Panc1 (cell line): ENCODE results near the gene CYP21A2. TPM values are rescaled to one million over a fixed set of nuclear protein-coding genes. Genes with fewer than 3 reads are reported as not detected.

ENCODE experiments used
- ATAC-seq: fragments of 200-7000 bp; cut with Tn5 transposase; 2 replicates; pipeline ENCODE4 v1.9.1; 2020; ENCODE audit warnings: mild to moderate bottlenecking, moderate library complexity
- BruUV-seq: library from RNA; stranded (reverse); fragments of 400-500 nt; replicated peaks from 2 replicates; lab custom pipeline; 2021; lab: Mats Ljungman, UMichigan
- CTCF ChIA-PET: fragments of 300-600 bp; sonication (Branson Sonifier 250); formaldehyde crosslinking; loops from one replicate; lab custom pipeline; 2022; ENCODE audit warnings: antibody characterized with exemption; lab: Charles Lee
- POLR2A ChIA-PET: fragments of 300-600 bp; sonication (Branson Sonifier 250); formaldehyde crosslinking; loops from one replicate; lab custom pipeline; 2022; ENCODE audit warnings: antibody characterized with exemption; lab: Charles Lee
- DNase-seq: peaks from one replicate; pipeline ENCODE4 v3.0.0-alpha.2; 2010; ENCODE audit warnings: low read depth, low spot score
- H3K27ac ChIP-seq: 2 replicates; pipeline ENCODE4 v1.5.1; 2011; ENCODE audit warnings: mild to moderate bottlenecking, low read length, inconsistent platforms
- H3K27me3 ChIP-seq: fragments of 200-500 bp; sonication (Bioruptor generic); 2 replicates; pipeline ENCODE4 v1.6.0; 2014; ENCODE audit warnings: low read length, inconsistent platforms; ENCODE audit not compliant: control insufficient read depth, insufficient read depth
- H3K36me3 ChIP-seq: fragments of 200-500 bp; sonication (Bioruptor generic); 2 replicates; pipeline ENCODE4 v1.5.1; 2014; ENCODE audit warnings: inconsistent platforms, mild to moderate bottlenecking, low read length, moderate library complexity; ENCODE audit not compliant: control insufficient read depth, insufficient read depth
- H3K4me1 ChIP-seq: 2 replicates; pipeline ENCODE4 v1.5.1; 2011; ENCODE audit warnings: inconsistent platforms, mild to moderate bottlenecking, low read length, moderate library complexity; ENCODE audit not compliant: control insufficient read depth, insufficient read depth
- H3K4me3 ChIP-seq, 2 experiments: 2 replicates each; pipeline ENCODE4 v1.5.1; 2011 to 2012; ENCODE audit warnings: low read depth in 2 of 2, low read length in 2 of 2, mild to moderate bottlenecking in 2 of 2, inconsistent platforms in 1 of 2, moderate library complexity in 1 of 2
- H3K9me3 ChIP-seq: fragments of 200-500 bp; sonication (Bioruptor generic); 2 replicates; pipeline ENCODE4 v1.5.1; 2014; ENCODE audit warnings: low read depth, mild to moderate bottlenecking, inconsistent platforms, low read length, moderate library complexity; ENCODE audit not compliant: control insufficient read depth, insufficient read depth
- POLR2AphosphoS5 ChIP-seq: IDR thresholded peaks from 2 replicates; pipeline ENCODE4 v1.6.1; 2012; ENCODE audit warnings: mild to moderate bottlenecking, low read depth, low read length, moderate library complexity
- SIN3A ChIP-seq: IDR thresholded peaks from 2 replicates; pipeline ENCODE4 v1.6.1; 2012; ENCODE audit warnings: low read depth, mild to moderate bottlenecking, low read length, moderate library complexity, borderline replicate concordance; ENCODE audit not compliant: insufficient read depth
- TCF7L2 ChIP-seq: IDR thresholded peaks from 2 replicates; pipeline ENCODE4 v1.6.1; 2011; ENCODE audit warnings: mild to moderate bottlenecking, low read depth, low read length, inconsistent platforms
- in situ Hi-C: cut with HindIII; loops from 2 replicates; pipeline ENCODE4 v1.10.0; 2016; ENCODE audit warnings: low sequenced_read_pairs, low pct_unique_long_range_greater_than_20kb
- intact Hi-C: fragments of 100-400 bp; cut with micrococcal nuclease; formaldehyde crosslinking; loops from one replicate; pipeline ENCODE4 v1.10.0; 2022; ENCODE audit not compliant: unreplicated experiment
- total RNA-seq: library from RNA; stranded (reverse); gene quantifications from one replicate; pipeline ENCODE4 v1.2.1, GENCODE V29; 2021; ENCODE audit not compliant: unreplicated experiment
- TF ChIP-seq, protein P1 (sequence below), 2 experiments: IDR thresholded peaks; 2 replicates each; pipeline ENCODE4 v1.6.1; 2011 to 2012; ENCODE audit warnings: low read depth in 2 of 2, control low read depth in 1 of 2, low read length in 1 of 2, mild to moderate bottlenecking in 1 of 2, moderate library complexity in 1 of 2; ENCODE audit not compliant: insufficient read depth in 1 of 2
- TF ChIP-seq, protein P2 (sequence below): fragments of 450-650 bp; IDR thresholded peaks from 2 replicates; pipeline ENCODE4 v1.5.1; 2017; ENCODE audit warnings: mild to moderate bottlenecking

Gene CYP21A2
- total RNA-seq, 1 experiment from 2014 or later: 1.1 TPM

DNA sequence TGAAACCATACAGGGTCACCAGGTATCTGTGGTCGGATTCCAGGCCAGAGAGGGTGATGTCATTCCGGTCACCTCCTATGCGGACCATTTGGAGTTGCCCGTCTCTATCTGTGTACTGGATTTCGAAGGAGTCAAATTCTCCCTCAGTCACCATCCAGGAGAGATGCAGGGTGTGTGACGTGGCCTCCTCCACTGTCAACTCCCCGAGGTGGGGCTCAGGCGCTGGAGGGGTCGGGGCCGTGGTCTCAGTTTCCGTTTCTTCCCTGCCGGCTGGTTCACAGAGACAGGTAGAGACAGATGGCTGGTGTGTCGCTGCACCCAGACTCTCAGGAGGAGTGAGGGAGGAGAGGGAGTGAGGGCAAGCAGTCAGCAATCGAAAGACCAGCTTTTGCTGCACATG, 30.7 kb downstream of the CYP21A2 start:
- no peak for ATAC-seq
- ChIA-PET POLR2A (no interaction called here), CTCF (no interaction called here)
- no peaks in the 10 kb centered on the region for H3K9me3 ChIP-seq
- no peak overlapping the region for H3K27ac ChIP-seq
- DNase-seq: no peak
- H3K27me3 ChIP-seq: no peaks in the 10 kb centered on the region
- no peaks in the 10 kb centered on the region for H3K36me3 ChIP-seq
- H3K4me1 ChIP-seq: no peaks in the 10 kb centered on the region
- no peak overlapping the region for H3K4me3 ChIP-seq
- intact Hi-C loops: no loop called here
- BruUV-seq: no TSS peak
- in situ Hi-C loops: no loop called here
- TF ChIP-seq, protein P1, sequence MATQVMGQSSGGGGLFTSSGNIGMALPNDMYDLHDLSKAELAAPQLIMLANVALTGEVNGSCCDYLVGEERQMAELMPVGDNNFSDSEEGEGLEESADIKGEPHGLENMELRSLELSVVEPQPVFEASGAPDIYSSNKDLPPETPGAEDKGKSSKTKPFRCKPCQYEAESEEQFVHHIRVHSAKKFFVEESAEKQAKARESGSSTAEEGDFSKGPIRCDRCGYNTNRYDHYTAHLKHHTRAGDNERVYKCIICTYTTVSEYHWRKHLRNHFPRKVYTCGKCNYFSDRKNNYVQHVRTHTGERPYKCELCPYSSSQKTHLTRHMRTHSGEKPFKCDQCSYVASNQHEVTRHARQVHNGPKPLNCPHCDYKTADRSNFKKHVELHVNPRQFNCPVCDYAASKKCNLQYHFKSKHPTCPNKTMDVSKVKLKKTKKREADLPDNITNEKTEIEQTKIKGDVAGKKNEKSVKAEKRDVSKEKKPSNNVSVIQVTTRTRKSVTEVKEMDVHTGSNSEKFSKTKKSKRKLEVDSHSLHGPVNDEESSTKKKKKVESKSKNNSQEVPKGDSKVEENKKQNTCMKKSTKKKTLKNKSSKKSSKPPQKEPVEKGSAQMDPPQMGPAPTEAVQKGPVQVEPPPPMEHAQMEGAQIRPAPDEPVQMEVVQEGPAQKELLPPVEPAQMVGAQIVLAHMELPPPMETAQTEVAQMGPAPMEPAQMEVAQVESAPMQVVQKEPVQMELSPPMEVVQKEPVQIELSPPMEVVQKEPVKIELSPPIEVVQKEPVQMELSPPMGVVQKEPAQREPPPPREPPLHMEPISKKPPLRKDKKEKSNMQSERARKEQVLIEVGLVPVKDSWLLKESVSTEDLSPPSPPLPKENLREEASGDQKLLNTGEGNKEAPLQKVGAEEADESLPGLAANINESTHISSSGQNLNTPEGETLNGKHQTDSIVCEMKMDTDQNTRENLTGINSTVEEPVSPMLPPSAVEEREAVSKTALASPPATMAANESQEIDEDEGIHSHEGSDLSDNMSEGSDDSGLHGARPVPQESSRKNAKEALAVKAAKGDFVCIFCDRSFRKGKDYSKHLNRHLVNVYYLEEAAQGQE (IDR thresholded peaks at IDR 0.05; ENCODE audit: insufficient read depth in 1 of 2, low read depth in 2 of 2, low read length in 1 of 2): no peak
- TF ChIP-seq POLR2AphosphoS5: no peak
- no peak for TF ChIP-seq TCF7L2
- TF ChIP-seq SIN3A: no peak
- TF ChIP-seq, protein P2, sequence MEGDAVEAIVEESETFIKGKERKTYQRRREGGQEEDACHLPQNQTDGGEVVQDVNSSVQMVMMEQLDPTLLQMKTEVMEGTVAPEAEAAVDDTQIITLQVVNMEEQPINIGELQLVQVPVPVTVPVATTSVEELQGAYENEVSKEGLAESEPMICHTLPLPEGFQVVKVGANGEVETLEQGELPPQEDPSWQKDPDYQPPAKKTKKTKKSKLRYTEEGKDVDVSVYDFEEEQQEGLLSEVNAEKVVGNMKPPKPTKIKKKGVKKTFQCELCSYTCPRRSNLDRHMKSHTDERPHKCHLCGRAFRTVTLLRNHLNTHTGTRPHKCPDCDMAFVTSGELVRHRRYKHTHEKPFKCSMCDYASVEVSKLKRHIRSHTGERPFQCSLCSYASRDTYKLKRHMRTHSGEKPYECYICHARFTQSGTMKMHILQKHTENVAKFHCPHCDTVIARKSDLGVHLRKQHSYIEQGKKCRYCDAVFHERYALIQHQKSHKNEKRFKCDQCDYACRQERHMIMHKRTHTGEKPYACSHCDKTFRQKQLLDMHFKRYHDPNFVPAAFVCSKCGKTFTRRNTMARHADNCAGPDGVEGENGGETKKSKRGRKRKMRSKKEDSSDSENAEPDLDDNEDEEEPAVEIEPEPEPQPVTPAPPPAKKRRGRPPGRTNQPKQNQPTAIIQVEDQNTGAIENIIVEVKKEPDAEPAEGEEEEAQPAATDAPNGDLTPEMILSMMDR: no peak

DNA sequence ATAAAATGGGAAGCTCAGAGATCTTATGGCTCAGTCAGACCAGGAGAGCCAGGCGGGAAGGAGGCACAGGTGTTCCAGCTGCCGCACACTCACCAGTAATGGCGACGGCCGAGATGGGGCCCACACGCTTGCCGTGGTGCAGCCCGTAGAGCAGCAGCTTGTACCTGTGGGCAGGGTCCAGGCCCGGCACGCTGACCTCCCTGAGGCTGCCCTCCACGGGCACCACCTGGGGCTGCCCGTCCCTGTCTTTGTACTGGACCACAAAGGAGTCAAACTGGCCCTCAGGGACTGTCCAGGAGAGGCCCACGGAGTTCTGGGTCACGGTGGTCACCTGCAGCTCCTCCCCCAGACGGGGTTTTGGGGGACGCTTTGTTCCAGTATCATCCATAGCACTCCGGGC, 31.2 kb downstream of the CYP21A2 start:
- no peak for TF ChIP-seq TCF7L2
- no peak for DNase-seq
- no peaks in the 10 kb centered on the region for H3K27me3 ChIP-seq
- no peak overlapping the region for H3K4me3 ChIP-seq
- intact Hi-C loops: no loop called here
- in situ Hi-C loops: no loop called here
- H3K36me3 ChIP-seq: no peaks in the 10 kb centered on the region
- H3K27ac ChIP-seq: no peak overlapping the region
- ChIA-PET CTCF (no interaction called here), POLR2A (no interaction called here)
- no peaks in the 10 kb centered on the region for H3K4me1 ChIP-seq
- no peaks in the 10 kb centered on the region for H3K9me3 ChIP-seq
- BruUV-seq: no TSS peak
- no peak for ATAC-seq

DNA sequence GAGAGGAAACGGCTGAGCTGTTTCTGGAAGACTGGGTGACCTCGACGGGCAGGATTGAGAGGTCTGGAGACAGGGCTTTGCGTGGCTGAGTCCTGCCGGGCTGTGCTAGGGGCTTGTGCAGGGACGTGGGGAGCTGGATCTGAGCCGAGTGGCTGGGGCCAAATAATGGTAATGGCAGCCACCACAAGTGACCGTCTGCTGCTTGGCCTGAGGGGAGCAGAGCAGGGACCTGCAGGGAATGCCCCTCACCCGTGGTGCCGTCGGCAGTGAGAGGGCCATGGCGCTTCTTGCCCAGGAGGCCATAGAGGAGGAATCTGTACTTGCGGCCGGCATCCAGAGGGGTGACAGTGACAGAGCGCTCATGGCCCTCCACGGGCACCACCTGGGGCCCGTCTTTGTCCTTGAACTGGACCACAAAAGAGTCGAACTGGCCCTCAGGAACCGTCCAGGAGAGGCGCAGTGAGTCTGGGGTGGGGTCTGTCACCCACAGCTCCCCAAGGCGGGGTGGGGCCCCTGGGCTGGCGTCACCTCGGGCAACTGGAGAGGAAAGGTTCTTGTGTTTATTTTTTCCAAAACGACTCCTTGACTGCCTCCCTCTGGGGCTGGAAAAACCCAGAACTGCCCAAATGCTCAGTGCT, 31.8 kb downstream of the CYP21A2 start:
- ChIA-PET CTCF (no interaction called here), POLR2A (no interaction called here)
- intact Hi-C loops (no loop called here), in situ Hi-C loops (no loop called here)
- TF ChIP-seq, protein P1 (IDR thresholded peaks at IDR 0.05; ENCODE audit: insufficient read depth in 1 of 2, low read depth in 2 of 2, low read length in 1 of 2): no peak
- TF ChIP-seq POLR2AphosphoS5 (no peak), SIN3A (no peak), TCF7L2 (no peak)
- TF ChIP-seq, protein P2: no peak
- no peaks in the 10 kb centered on the region for H3K36me3 ChIP-seq
- BruUV-seq: no TSS peak
- no peak overlapping the region for H3K4me3 ChIP-seq
- H3K4me1 ChIP-seq: no peaks in the 10 kb centered on the region
- H3K27me3 ChIP-seq: no peaks in the 10 kb centered on the region
- DNase-seq (no peak), ATAC-seq (no peak)
- H3K9me3 ChIP-seq: no peaks in the 10 kb centered on the region
- no peak overlapping the region for H3K27ac ChIP-seq
